Peyer's patch (tissue), 4 donors: ENCODE data around the gene ST8SIA5.

Experiments
- CTCF ChIP-seq, 6 experiments: fragments of 450-650 bp in 4 of 6; fragments of 200-600 bp in 2 of 6; sonication (generic) in 1 of 6; IDR thresholded peaks; one replicate each; pipeline ENCODE4 v1.5.1; 2017 to 2019; ENCODE audit warnings: antibody characterized with exemption in 6 of 6, mild to moderate bottlenecking in 3 of 6, moderate library complexity in 1 of 6
- POLR2A ChIP-seq, 2 donors: fragments of 450-650 bp; IDR thresholded peaks; one replicate each; pipeline ENCODE4 v1.5.1; 2017; ENCODE audit warnings: antibody characterized with exemption in 2 of 2, mild to moderate bottlenecking in 2 of 2, moderate library complexity in 2 of 2

- TF ChIP-seq POLR2A (IDR thresholded peaks at IDR 0.05) (no peak), CTCF (IDR thresholded peaks at IDR 0.05) (no peak)
Measured at GRCh38 chr18:46656326-46657114, 100.3 kb downstream of the ST8SIA5 start.
